Measurements from ENCODE around the gene SRSF4.

Gene SRSF4

GRCh38 chr1:29124366-29125236, 57.1 kb downstream of the SRSF4 start:
- Histone ChIP-seq H3K4me3 (ENCODE audit: low read depth in 1 of 2, low read length in 2 of 2) (peak overlapping the region; percentile 25 to 56; a peak in 3 of 4 replicates), H2AFZ (ENCODE audit: low read depth, low read length) (peak overlapping the region; percentile 80), H3K27me3 (ENCODE audit: insufficient read depth, low read length, poor library complexity) (no peaks in the 10 kb centered on the region), H3K4me2 (ENCODE audit: insufficient read depth, low read length) (peak overlapping the region; percentile 74), H3K4me1 (ENCODE audit: insufficient read depth, low read length) (peaks cover 10% of the 10 kb centered on the region), H4K20me1 (ENCODE audit: insufficient read depth, low read length) (no peaks in the 10 kb centered on the region), H3K36me3 (ENCODE audit: insufficient read depth, low read length) (no peaks in the 10 kb centered on the region), H3K27ac (ENCODE audit: low read length) (no peak overlapping the region; the same call in 1 of the 2 replicates), H3K79me2 (ENCODE audit: insufficient read depth, low read length) (no peaks in the 10 kb centered on the region), H3K9me3 (ENCODE audit: insufficient read depth, low read length, severe bottlenecking) (no peaks in the 10 kb centered on the region), H3K9ac (ENCODE audit: low read depth, low read length) (peak overlapping the region; percentile 59)
- peak; percentile 54 for DNase-seq
- ATAC-seq (ENCODE audit: insufficient read depth, low read depth), result peak; percentile 80
- TF ChIP-seq CTCF (IDR thresholded peaks at IDR 0.05; ENCODE audit: borderline replicate concordance, extremely low read depth, low read length, poor library complexity, severe bottlenecking) (no peak), EZH2 (IDR thresholded peaks at IDR 0.05; ENCODE audit: borderline replicate concordance, low read depth, low read length, severe bottlenecking) (no peak)

GRCh38 chr1:29123887-29124365, 57.8 kb downstream of the SRSF4 start, which contains the start of gene TMEM200B:
TMEM200B (minus strand) TSS chr1:29123903; CDS start chr1:29121828, 2,075 bp downstream.
- H3K9ac ChIP-seq (ENCODE audit: low read depth, low read length), result peak within 1 kb of the TSS; percentile 59
- ATAC-seq (ENCODE audit: insufficient read depth, low read depth) (no peak), DNase-seq (no peak)
- peaks cover 10% of the 10 kb centered on the region for H3K4me1 ChIP-seq (ENCODE audit: insufficient read depth, low read length)
- H3K4me2 ChIP-seq (ENCODE audit: insufficient read depth, low read length), result peak within 1 kb of the TSS; percentile 74
- no peaks in the 10 kb centered on the region for H3K79me2 ChIP-seq (ENCODE audit: insufficient read depth, low read length)
- no peaks in the 10 kb centered on the region for H3K27me3 ChIP-seq (ENCODE audit: insufficient read depth, low read length, poor library complexity)
- no peaks in the 10 kb centered on the region for H3K9me3 ChIP-seq (ENCODE audit: insufficient read depth, low read length, severe bottlenecking)
- H3K36me3 ChIP-seq (ENCODE audit: insufficient read depth, low read length), result no peaks in the 10 kb centered on the region
- no peaks in the 10 kb centered on the region for H4K20me1 ChIP-seq (ENCODE audit: insufficient read depth, low read length)
- TF ChIP-seq CTCF (IDR thresholded peaks at IDR 0.05; ENCODE audit: borderline replicate concordance, extremely low read depth, low read length, poor library complexity, severe bottlenecking) (no peak), EZH2 (IDR thresholded peaks at IDR 0.05; ENCODE audit: borderline replicate concordance, low read depth, low read length, severe bottlenecking) (no peak)
- peak within 1 kb of the TSS; percentile 25 to 56; a peak in 3 of 4 replicates for H3K4me3 ChIP-seq (ENCODE audit: low read depth in 1 of 2, low read length in 2 of 2)
- H2AFZ ChIP-seq (ENCODE audit: low read depth, low read length), result peak within 1 kb of the TSS; percentile 80
- H3K27ac ChIP-seq (ENCODE audit: low read length), result no peak within 1 kb of the TSS; the same call in 1 of the 2 replicates

GRCh38 chr1:29123053-29123886, 58.4 kb downstream of the SRSF4 start:
- no peak for TF ChIP-seq EZH2 (IDR thresholded peaks at IDR 0.05; ENCODE audit: borderline replicate concordance, low read depth, low read length, severe bottlenecking)
- TF ChIP-seq CTCF (IDR thresholded peaks at IDR 0.05; ENCODE audit: borderline replicate concordance, extremely low read depth, low read length, poor library complexity, severe bottlenecking), result no peak
- Histone ChIP-seq H3K79me2 (ENCODE audit: insufficient read depth, low read length) (no peaks in the 10 kb centered on the region), H3K4me2 (ENCODE audit: insufficient read depth, low read length) (no peak overlapping the region), H3K27ac (ENCODE audit: low read length) (no peak overlapping the region), H4K20me1 (ENCODE audit: insufficient read depth, low read length) (no peaks in the 10 kb centered on the region), H3K36me3 (ENCODE audit: insufficient read depth, low read length) (peaks cover 5% of the 10 kb centered on the region; the same call in 1 of the 2 replicates), H2AFZ (ENCODE audit: low read depth, low read length) (no peak overlapping the region), H3K9ac (ENCODE audit: low read depth, low read length) (no peak overlapping the region), H3K27me3 (ENCODE audit: insufficient read depth, low read length, poor library complexity) (no peaks in the 10 kb centered on the region), H3K4me1 (ENCODE audit: insufficient read depth, low read length) (peaks cover 10% of the 10 kb centered on the region), H3K4me3 (ENCODE audit: low read depth in 1 of 2, low read length in 2 of 2) (no peak overlapping the region), H3K9me3 (ENCODE audit: insufficient read depth, low read length, severe bottlenecking) (no peaks in the 10 kb centered on the region)
- no peak for DNase-seq
- ATAC-seq (ENCODE audit: insufficient read depth, low read depth), result no peak

All from DND-41 (cell line).